NCI-H2081 (cell line): ENCODE results near the gene INKA1.
"Not testable (repeated sequence)": the region's sequence is repeated elsewhere in the genome, so short reads cannot be mapped to it uniquely, and the experiment has no call there.

Source experiments
- DNase-seq, 2 experiments: peaks; one replicate each; lab custom pipeline; 2025; lab: John Stamatoyannopoulos, UW

Gene INKA1

DNA sequence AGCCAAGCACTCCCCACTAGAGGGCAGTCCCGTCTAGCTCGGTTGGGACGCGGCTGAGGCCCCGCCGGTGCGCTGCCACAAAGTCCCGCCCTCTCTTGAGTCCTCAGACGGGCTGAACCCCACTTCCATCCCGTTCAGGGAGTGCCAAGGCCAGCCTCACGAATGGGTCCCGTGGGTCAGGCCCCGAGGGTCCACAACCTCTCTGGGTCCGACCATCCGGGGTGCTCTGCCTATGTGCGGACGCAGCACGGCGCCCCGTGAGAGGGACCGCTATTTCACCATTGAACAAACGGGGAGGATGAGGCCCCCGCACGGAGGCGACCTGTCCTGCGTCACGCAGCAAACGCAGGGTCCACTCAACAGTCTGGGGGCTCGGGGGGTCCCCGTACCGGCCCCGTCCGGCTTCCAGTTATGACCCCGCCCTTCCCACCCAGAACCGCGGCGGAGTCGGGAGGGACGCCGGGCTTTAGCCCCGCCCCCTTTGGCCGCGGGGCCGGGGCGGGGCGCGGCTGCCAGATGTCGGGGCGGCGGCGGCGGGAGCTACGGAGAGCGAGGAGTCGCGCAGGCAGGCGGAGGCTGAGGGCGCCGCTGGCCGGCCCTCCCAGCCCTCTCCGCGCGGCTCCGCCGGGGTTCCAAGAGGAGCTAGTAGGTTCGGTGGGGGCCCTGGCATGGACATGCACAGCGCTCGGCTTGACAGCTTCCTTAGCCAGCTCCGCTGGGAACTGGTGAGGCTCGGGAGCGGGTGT, at the start of gene INKA1:
Gene INKA1, plus strand, starts transcription at position 543 of the 746 bp plus-strand sequence. Its CDS starts 132 bp downstream, at position 675.
- DNase-seq: peak; percentile 71 to 78

- DNase-seq: no peak
These were observed 48.5 kb upstream of the INKA1 start for GRCh38 chr3:49754536-49754935.

DNA sequence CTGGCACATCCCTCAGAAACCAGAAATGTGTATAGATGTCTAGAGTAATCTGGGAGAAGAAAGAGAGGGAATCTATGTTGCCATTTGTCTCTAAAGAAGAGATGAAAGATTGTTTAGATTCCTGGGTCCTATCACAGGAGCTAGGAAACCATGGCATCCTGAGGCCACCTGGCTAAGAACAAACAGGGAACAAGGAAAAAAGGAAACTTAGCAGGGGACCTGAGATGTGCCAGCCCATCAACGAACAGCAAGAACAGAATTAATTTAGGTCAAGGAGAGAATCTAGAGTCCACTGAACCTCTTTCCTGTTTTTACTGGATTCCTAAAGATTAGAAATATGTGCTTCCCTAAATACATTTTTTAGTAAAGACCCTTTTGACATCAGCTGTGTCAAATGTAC, 47.0 kb upstream of the INKA1 start:
- DNase-seq: no peak

GRCh38 chr3:49757197-49757596, 45.9 kb upstream of the INKA1 start:
- no peak for DNase-seq

DNA sequence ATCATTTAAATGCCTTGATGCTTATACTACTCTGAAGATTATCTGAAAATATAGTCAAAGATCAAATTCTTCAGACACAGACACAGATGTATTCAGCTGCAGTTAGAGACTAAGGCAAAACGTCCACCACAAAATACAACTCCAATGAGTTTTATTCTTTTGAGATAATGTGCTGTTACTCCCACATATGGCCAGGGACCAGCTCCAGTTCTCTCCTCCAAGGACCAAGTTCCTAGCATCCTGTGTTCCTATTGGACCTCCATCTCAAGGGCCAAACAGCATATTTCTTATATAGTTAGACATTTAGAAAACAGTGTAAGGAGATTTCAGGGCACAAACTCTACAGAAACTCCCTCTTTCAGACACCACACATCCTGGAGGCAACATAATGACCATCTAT, 43.8 kb upstream of the INKA1 start:
- no peak for DNase-seq

DNA sequence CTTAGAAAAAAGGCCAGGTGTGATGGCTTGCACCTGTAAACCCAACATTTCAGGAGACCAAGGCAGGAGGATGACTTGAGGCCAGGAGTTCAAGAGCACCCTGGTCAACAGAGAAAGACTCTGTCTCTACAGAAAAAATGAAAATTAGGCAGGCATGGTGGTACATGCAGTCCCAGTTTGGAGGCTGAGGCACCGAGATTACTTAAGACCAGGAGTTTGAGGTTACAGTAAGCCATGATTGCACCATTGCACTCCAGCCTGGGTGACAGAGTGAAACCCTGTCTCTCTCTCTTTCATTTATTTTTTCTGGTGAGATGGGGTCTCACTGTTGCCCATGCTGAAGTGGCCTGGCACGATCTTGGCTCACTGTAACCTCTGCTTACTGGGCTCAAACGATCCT, 41.4 kb upstream of the INKA1 start:
- DNase-seq: no peak

GRCh38 chr3:49763981-49764380, 39.1 kb upstream of the INKA1 start:
- no peak for DNase-seq

DNA sequence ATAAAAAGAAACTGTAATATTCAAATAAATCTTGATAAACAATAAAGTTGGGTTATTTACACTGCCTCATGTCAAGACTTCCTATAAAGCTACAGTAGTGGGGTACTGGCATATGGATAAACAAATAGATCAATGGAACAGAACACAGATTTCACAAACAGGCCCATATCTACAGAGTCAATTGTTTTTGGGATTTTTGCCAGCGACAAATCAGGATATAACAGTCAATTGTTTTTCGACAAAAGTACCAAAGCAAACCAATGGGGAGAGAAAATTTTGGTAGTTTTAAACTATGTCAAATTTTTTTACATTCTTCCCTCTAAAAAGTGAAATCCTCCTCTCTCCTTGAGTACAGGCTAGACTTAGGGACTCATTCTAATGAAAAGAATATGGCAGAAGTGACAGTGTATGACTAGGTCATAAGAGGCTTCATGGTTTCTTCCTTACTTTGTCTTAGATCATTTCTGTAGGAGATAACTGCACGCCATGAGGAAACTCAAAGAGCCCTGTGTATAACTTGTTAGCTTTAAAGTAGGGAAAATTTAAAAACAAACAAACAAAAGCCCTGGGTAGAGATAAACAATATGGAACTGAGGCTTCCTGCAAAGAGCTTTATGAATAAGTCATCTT, 33.7 kb upstream of the INKA1 start:
- DNase-seq: no peak

GRCh38 chr3:49769926-49770325, 33.1 kb upstream of the INKA1 start:
- DNase-seq: no peak

- DNase-seq: no peak
These were observed 31.6 kb upstream of the INKA1 start for GRCh38 chr3:49771340-49771938.

DNA sequence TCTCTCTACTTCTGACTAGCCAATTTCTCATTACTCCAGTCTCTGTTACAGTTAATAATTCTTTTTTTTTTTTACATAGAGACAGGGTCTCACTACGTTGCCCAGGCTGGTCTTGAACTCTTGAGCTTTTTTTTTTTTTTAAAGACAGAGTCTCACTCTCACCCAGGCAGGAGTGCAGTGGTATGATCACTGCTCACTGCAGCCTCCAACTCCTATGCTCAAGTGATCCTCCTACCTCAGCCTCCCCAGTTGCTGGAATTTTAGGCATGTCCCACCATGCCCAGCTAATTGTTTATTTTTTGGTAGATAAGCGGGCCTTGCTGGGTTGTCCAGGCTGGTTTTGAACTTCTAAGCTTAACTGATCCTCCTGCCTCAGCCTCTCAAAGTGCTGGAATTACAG, 30.4 kb upstream of the INKA1 start:
- no peak for DNase-seq

- DNase-seq: no peak
These were observed 27.5 kb upstream of the INKA1 start for GRCh38 chr3:49775538-49775937.

DNA sequence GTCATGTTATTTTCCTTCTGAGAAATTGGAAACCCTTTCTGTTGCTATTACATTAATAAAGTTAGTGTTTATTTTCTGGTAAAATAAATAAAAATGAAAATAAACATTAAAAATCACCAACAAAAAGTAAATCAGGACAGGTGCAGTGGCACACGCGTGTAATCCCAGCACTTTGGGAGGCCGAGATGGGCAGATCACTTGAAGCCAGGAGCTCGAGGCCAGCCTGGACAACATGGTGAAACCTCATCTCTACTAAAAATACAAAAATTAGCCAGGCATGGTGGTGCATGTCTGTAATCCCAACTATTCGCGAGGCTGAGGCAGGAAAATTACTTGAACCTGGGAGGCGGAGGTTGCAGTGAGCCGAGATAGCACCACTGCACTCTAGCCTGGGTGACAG, 27.0 kb upstream of the INKA1 start:
- not testable (repeated sequence) for DNase-seq

GRCh38 chr3:49779358-49780079, 23.5 kb upstream of the INKA1 start:
- DNase-seq: no peak

DNA sequence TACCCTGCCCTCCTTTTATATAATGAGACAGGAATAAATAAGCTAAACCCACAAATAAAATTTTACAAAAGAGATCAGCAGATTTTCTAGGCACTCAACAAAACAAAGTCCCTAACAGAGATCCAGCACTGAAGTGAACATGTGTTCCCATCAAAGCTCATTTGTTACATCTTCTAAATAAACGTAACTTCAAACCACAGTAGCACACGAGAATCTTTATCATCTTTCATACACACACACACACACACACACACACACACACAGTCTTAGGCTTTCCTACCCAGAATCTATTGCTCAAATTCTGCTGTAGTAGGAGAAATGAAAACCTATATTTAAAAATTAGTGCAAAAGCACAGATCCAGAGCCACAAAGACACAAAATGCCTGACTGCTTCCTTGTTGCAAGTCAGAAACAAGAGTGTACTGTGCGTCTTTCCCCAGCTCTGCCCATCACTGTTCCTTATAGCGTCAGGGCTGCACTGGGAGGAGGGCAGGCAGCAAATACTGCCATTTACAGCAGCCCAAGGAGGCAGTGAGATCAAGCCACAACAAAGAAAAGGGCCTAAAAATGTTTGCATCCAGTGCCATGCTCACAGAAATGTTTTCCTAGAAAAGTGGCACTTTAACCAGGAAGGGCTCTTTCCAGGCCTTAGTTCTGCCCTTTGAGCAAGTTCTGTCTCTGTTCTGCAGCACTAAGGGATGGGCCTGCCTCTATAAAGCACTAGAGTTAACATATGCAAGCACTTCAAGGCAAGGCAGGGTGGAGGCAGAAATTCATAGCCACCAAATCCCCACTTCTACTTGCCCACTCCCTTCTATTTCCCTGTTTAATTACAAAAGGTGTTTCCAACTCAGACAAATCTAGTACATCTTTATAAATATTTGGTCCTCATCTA, 22.7 kb upstream of the INKA1 start:
- DNase-seq: no peak

- not testable (repeated sequence) for DNase-seq
These were observed 22.1 kb upstream of the INKA1 start for GRCh38 chr3:49780975-49781365.

GRCh38 chr3:49781415-49782199, 21.5 kb upstream of the INKA1 start:
- no peak for DNase-seq

- not testable (repeated sequence) for DNase-seq
These were observed 20.8 kb upstream of the INKA1 start for GRCh38 chr3:49782277-49782676.

DNA sequence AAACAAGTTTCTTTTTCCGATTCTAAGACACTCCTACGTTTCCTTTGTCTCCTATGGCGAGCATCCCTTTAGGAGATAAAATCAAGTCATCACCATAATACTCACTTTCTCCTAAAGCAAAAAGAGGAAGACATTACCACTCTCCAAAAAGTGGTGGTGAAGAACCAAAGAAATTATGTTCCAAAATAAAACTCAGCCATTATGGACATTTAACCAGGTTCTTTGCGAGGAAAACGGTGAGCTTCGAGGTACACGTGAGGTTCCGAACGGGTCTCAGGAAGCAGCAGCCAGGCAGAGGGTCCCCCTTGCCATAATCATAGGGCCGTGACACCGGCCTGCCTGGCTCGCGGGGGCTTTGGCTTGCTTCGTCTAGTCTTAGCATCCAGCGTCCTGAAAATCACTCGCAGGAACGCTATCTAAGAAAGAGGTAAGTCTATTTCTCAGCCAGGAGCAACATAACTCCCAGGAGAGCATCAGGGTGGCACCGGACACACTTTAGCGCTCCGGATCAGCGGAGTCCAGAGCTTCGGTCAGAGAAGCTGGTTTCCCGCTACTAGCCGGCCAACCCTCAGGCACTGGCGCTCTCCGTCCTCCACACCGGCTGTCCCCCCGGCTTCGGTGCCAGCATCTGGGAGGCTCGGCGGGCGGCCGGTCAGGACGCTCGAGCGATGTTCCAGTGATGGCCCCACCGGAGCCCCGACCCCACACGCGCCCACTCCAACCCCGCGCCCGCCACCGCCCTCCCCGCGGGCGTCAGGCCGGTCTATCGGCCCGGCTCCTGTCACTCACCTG, 17.3 kb upstream of the INKA1 start:
- peak in 1 of 2 experiments; percentile 5 for DNase-seq
